GM19193 (cell line): Measurements from ENCODE around the gene STX8.

Experiments used
- POLR2A ChIP-seq: IDR thresholded peaks from 4 replicates; pipeline ENCODE4 v1.6.1; 2011; ENCODE audit not compliant: insufficient read depth, insufficient read length; ENCODE audit errors: extremely low read depth

STX8 gene

DNA sequence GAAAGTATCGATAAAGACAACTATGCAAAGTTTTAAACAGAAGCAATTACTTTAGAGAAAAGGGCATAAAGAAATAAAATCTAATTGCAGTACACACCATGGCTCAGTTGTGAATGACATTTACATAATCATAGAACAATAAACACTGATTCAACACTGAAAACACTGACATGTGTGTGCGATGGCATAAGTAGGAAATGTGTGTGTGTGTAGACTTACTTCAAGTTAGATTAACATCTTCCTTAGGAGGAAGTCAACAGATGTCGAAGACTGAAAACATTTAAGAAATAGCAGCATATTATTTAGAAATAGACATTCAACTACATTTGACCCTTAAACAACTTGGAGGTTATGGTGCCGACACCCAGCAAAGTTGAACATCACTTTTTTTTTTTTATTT is 172.4 kb downstream of the STX8 start:
- no peak for TF ChIP-seq POLR2A

DNA sequence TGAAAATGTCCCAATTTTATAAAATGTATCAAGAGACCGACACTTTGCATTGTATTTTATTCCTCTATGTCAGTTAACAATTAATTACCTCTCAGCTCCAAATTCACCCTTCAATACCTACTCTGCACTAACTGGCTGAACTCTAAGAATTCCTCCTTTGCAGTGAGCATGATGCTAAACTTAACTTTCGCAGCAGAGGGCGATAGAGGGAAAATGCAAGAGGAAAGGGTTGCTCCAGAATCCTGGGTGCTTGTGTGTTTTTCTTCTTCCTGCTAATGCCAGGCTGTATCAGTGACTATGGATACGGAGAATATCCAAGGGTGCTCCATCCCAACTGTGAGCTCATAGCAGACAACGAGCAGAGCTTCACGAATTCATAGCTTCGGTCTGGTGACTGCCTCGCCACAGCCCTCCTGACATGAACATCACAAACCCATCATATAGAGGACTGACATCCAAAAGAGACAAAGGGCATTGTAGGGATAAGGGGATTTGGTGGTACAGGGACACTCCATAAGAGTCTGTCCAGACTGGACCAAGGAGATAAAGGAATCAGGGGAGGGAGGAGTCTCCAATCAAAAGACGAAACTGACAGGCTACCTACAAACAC is 172.9 kb downstream of the STX8 start:
- no peak for TF ChIP-seq POLR2A

DNA sequence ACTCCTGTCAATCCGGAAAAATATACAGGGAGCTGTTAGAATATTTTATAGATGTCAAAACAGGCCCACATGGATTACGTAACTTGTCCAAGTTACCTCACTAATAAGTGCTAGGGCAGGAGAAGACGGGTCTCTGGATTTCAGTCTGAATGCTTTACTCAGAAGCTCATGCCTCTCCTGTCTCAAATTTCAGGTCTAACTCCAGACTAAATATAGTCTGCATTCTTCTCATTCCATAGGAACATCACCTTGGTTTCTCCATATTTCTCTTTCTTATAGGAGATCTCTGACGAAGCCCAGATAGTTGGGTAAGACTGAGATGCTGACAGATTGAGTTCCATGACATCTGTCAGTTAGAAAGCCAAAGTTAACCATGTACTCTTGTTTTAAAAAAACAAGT is 174.2 kb downstream of the STX8 start:
- TF ChIP-seq POLR2A: no peak

DNA sequence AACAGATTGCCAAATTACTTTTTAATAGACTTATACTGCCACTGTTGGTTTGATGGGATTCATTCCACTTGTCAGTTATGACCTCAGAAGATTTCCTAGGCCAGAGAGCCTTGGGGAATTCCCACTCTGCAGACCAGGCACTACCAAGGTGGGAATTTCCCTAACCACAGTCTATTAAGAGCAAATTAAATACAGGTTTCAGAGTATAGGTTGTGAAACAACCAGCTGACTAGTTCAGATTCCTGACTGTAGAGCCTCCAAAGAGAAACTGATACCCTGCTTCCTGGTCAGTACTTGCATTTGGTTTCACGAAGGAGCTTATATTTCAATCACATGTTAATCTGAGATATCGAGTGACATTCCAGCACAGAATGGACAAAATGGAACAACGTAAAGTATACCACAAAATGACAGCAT is 186.5 kb downstream of the STX8 start:
- no peak for TF ChIP-seq POLR2A

DNA sequence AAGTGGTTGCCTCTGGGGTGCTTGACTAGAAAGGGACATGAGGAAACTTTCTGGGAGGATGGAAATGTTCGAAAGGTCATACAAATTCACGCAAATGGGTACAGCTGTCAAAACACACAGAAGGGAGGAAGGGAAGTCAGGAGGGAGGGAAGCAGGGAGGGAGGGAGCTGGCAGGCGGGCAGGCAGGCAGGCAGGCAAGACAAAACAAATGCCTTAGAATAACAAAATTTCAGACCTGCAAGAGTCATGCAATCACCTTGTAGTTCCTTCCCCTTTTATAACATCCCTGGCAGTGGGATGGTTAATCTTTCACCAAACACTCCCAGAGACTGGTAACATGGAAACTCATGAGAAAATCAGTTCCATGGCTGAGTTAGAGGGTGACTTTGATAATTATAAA is 189.2 kb downstream of the STX8 start:
- no peak for TF ChIP-seq POLR2A

DNA sequence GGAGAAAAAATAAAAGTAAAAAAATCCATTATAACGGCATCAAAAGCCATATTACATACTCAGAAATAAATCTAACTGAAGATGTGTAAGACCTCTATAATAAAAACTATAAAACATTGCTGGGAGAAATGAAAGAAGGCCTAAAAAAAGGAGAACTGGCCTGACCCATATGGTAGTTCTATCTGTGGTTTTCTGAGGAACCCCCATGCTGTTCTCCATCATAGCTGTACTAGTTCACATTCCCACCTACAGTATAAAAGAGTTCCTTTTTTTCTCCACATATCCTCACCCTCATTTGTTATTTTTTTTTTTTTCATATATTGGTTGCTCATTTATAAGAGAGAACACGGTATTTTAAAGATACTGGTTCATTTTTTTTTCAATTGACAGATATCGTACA is 191.8 kb downstream of the STX8 start:
- TF ChIP-seq POLR2A: no peak

DNA sequence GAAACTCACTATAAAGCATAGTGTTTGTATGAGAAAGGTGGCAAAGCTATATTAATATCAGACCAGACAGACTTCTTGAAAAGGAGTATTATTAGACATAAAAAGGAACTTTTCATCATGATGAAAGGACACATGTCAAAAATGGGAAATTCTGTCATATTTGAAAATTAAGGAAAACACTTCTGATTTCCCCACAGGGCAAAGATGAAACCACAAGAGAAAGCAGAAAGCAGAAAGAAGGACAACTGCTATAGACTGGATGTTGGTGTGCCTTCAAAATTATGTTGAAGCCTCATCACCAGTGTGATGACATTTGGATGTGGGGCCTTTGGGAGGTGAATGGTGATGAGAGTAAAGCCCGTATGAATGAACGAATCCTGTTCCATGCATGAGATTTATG is 193.0 kb downstream of the STX8 start:
- no peak for TF ChIP-seq POLR2A

DNA sequence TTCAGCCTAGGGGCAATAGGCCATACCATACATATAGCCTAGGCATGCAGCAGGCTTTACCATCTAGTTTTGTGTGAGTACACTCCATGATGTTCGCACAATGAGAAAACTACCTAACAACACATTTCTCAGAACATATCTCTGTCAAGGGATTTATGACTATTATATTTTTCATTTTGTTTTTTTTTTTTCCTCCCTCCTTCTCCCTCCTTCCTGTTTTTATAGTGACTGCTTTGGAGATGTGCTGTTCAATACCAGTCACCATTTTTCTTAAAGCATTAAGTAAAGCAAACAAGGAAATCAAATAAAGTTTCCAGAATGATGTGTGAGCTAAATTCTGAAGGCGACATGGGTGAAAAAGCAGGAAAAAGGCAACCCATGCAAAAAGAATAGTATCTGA is 194.6 kb downstream of the STX8 start:
- TF ChIP-seq POLR2A: no peak

DNA sequence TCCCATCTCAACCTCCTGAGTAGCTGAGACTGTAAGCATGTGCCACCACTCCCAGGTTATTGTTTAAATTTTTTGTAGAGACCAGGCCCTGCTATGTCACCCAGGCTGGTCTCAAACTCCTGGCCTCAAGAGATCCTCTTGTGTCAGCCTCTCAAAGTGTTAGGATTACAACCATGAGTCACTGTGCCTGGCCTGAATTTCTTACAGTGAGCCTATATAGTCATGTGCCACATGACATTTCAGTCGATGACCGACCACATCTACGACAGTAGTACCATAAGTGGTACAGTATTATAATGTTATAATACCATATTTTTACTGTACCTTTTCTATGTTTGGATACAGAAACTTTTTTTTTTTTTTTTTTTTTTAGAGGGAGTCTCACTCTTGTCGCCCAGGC is 195.3 kb downstream of the STX8 start:
- TF ChIP-seq POLR2A: no peak

DNA sequence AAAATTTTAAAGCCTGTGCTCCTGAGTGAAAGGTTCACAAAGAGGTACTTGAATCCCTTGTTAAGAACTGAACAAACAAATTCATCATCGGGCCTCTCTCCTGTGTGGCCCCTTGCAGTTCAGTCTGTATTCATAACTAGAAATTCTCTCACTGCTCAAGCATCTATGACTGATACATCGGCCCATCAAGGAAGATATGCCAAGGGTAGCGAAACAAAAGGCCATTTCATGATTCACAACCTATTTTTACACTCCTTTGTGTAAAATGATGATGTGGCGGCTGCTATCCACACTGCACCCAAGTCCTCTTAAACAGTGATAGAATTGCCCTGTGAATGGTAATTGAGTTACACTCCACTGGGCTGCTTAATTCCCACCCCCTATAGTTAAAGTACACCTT is 204.6 kb downstream of the STX8 start:
- TF ChIP-seq POLR2A: no peak

DNA sequence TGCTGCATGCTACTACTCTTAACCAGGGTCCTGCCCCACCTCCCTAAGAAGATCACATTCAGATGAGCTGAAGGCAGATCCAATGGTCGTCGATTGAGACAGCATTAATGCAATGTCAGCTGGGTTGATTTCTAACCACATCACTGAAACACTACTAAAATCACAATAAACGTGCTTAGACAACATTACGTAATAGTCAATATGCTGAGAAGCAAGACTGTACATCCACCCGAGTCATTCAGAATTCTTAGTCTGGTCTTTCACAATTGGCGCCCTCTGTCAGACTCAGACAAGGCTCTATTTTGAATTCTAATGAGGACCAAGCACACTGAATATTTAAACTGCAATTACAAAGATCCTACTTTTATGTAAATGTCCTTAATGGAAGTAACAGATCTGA is 205.2 kb downstream of the STX8 start:
- no peak for TF ChIP-seq POLR2A

DNA sequence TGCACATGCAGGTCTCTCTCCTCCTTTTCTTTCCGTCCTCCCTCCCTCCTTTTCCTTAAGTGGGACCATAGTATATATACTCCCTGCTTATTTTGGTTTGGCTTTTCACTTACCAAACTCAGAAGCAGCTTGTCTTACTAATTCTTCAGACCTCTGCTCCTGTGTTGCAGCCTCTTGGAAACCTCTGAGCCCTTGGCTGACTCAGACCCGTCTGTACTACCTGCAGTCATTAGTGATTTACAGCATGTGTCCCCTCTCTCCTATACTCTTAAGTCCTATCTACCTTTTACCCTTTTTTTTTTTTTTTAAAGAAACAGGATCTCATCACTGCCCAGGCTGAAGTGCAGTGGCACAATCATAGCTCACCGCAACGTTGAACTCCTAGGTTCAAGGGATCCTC is 207.0 kb downstream of the STX8 start:
- no peak for TF ChIP-seq POLR2A

DNA sequence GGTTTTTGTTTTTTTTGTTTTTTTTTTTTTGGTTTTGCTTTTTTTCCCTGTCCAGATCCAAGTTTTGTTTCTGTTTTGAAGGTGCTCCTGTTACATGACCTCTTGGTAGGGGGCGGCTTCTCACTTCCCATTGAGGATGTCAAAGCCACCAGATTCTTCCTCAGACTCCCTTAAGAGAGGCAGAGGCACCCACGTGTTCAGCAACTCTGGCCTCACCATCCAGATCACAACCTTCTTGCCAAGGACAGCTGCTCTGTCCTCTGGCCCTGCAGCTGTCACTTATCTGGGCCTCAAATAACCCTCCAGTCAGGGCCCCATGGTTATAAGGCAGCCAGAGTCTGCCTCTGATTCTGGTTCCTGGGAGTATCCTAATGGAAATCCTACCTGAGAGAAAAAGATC is 208.5 kb downstream of the STX8 start:
- no peak for TF ChIP-seq POLR2A

DNA sequence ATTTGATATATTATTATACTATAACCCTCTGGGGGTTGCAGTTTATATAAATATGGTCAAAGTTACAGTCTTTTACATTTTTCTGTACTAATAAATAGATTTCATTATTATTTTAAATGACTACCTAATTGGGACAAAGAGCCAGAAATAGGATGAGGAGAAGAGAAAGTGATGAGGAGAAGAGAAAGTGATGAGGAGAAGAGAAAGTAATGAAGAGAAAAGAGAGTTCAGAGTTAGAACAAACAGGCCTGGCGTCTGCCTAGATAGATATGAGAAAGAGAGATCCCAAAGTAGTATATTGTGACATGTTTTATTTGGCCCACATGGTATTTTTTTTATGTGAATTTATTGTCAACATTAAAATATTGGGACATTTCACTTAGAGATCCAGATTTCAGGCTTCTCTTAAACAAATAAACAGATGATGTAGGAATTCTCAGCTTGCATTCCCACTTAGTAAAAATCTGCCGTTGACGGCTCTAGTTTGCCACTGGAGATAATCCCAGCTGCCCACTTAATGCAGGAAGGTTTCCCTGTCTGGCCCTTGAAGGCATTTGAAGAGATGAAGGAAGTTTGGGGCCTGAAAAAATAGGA is 210.7 kb downstream of the STX8 start:
- no peak for TF ChIP-seq POLR2A

DNA sequence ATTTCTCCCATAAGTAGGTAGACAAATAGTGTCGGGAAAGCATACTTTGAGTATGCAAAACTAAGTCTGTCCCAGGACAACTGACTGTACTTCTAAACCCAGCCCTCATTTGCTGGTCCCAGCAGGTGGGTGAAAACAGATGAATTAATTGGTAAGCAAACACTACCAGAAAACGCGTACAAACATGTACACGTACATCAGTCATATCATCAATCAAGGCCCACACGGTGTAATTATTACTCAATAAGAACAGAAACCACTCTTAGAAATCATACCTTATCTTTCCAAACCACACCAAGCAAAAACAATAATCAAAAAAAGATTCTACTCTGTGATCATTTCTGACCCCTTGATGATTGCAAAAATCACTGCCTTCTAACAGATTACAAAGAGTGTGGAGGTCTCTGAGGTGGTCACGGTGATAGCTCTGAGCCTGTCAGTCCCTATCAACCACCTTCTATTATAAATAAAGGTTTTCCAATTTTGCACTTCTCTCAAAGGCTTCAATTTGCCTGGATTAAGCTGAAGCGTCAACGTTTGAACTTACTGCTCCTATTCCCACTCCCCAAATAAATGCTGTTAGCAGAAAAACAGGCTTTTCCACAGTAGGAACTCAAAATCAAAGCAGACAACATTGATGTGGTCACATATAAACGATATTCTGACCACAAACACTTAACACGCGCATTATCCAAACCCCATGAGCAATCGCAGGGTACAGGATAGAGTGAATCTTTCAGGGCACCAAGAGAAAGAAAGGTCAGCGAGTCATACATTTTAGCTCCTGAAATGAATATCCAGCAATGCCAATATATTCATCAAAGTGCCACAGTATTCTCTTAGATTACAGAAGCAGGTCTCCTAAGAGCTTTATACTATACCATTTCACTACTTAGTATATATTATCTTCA is 211.9 kb downstream of the STX8 start:
- TF ChIP-seq POLR2A: no peak
